ENCODE data around the gene SEMA6A. TPM values are rescaled to one million over a fixed set of nuclear protein-coding genes. Genes with fewer than 3 reads are reported as not detected.

The SEMA6A gene
- total and polyA plus RNA-seq, 2 of the 13 experiments (the other 11 are each of a cell fraction or from before 2014, with no cell fraction given): 5.1 to 6.5 TPM

DNA sequence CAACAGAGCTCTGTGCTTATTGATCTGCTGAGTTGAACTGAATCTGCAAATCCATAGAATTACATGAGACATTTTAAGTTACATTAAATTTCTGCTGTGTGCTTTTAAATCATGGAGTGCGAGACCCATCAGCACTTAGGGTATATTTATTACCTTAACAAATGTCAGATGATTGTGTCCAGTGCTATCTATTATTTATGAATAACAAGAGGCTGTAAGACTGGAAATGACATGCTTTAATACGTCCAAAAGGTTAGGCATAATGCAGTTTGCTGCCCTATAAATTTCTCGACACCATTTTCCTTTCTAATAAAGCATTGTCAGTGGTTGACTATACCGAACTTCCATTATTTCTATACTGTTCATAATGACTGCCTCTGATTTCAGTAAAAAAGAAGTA lies 117.6 kb downstream of the SEMA6A start:
- in situ Hi-C loops (cut with HindIII; ENCODE audit: extremely low pct_ligation_motif_present, low pct_unique_long_range_greater_than_20kb): no loop called here

More for the DNA sequence above, 117.6 kb downstream of the SEMA6A start:
- Histone ChIP-seq H4K20me1 (ENCODE audit: insufficient read depth, low read length) (no peaks in the 10 kb centered on the region), H3K9ac (ENCODE audit: insufficient read depth, low read depth, low read length) (no peak overlapping the region), H3K4me1 (ENCODE audit: insufficient read depth, low read length) (peaks cover 25% of the 10 kb centered on the region), H3K27me3 (ENCODE audit: control insufficient read depth in 1 of 2, insufficient read depth in 2 of 2, low read length in 2 of 2) (no peaks in the 10 kb centered on the region), H3K9me3 (ENCODE audit: low read length) (no peaks in the 10 kb centered on the region), H3K4me3 (replicated peaks in 1 of 3; ENCODE audit: insufficient read depth in 1 of 3, low read depth in 2 of 3, low read length in 3 of 3) (no peak overlapping the region), H3K27ac (ENCODE audit: extremely low read length, insufficient read depth, low read length) (no peak overlapping the region), H3K4me2 (ENCODE audit: low read depth, low read length) (no peak overlapping the region), H2AFZ (ENCODE audit: low read length) (no peak overlapping the region), H3K79me2 (ENCODE audit: insufficient read depth, low read length) (no peaks in the 10 kb centered on the region), H3K36me3 (replicated peaks in 1 of 2; ENCODE audit: control insufficient read depth in 1 of 2, insufficient read depth in 2 of 2, low read length in 2 of 2) (peaks cover under 1 to 2% of the 10 kb centered on the region in 2 experiments; a peak in 2 of 5 replicates)
- ChIA-PET CTCF (ENCODE audit: low intra/inter-chr PET ratio, low total read pairs) (no interaction called here), POLR2A (no interaction called here)
- no peak for FAIRE-seq
- no peak for ATAC-seq
- intact Hi-C loops (cut with micrococcal nuclease; ENCODE audit: unreplicated experiment): no loop called here
- WGBS (ENCODE audit: low lambda C conversion rate): 94% methylated on average over 4 of the region's 4 CpGs
- no TSS peak for BruUV-seq (replicated peaks)
- TF ChIP-seq KLF12 (CRISPR knock-in tag; IDR thresholded peaks at IDR 0.05; ENCODE audit: borderline replicate concordance): no peak
- no peak for TF ChIP-seq ZNF615 (CRISPR knock-in tag; IDR thresholded peaks at IDR 0.05; ENCODE audit: borderline replicate concordance)
- TF ChIP-seq TRAFD1 (CRISPR knock-in tag; IDR thresholded peaks at IDR 0.05; ENCODE audit: borderline replicate concordance): no peak
- TF ChIP-seq NCOA5 (CRISPR knock-in tag; IDR thresholded peaks at IDR 0.05): no peak
- TF ChIP-seq, protein P1, sequence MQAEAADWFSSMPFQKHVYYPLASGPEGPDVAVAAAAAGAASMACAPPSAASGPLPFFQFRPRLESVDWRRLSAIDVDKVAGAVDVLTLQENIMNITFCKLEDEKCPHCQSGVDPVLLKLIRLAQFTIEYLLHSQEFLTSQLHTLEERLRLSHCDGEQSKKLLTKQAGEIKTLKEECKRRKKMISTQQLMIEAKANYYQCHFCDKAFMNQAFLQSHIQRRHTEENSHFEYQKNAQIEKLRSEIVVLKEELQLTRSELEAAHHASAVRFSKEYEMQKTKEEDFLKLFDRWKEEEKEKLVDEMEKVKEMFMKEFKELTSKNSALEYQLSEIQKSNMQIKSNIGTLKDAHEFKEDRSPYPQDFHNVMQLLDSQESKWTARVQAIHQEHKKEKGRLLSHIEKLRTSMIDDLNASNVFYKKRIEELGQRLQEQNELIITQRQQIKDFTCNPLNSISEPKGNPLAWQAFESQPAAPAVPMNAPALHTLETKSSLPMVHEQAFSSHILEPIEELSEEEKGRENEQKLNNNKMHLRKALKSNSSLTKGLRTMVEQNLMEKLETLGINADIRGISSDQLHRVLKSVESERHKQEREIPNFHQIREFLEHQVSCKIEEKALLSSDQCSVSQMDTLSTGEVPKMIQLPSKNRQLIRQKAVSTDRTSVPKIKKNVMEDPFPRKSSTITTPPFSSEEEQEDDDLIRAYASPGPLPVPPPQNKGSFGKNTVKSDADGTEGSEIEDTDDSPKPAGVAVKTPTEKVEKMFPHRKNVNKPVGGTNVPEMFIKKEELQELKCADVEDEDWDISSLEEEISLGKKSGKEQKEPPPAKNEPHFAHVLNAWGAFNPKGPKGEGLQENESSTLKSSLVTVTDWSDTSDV (CRISPR knock-in tag; IDR thresholded peaks at IDR 0.05): no peak
- no peak for DNase-seq (ENCODE audit: low spot score)

Data from HepG2 (cell line).